Astrocyte (in vitro differentiated cells and primary cell): ENCODE data around the gene FLII. TPM values are rescaled to one million over a fixed set of nuclear protein-coding genes. Genes with fewer than 3 reads are reported as not detected.

Experiments used
- DNase-seq: peaks from one replicate; pipeline ENCODE4 v3.0.0-alpha.2; 2010; ENCODE audit warnings: low read depth
- FAIRE-seq: peaks from 2 replicates; lab custom pipeline; 2011; peaks lifted over from hg19 to GRCh38; lab: Jason Lieb, UNC
- H2AFZ ChIP-seq: 2 replicates; pipeline ENCODE4 v1.6.0; 2012; ENCODE audit warnings: low read depth, low read length, inconsistent platforms
- H3K27ac ChIP-seq: 2 replicates; pipeline ENCODE4 v1.5.1; 2011; ENCODE audit warnings: low read depth, low read length, inconsistent platforms
- H3K27me3 ChIP-seq: 2 replicates; pipeline ENCODE4 v1.6.0; 2011; ENCODE audit warnings: low read length, inconsistent platforms; ENCODE audit not compliant: insufficient read depth
- H3K36me3 ChIP-seq: 2 replicates; pipeline ENCODE4 v1.5.1; 2011; ENCODE audit warnings: low read length, inconsistent platforms; ENCODE audit not compliant: insufficient read depth
- H3K4me1 ChIP-seq: 2 replicates; pipeline ENCODE4 v1.5.1; 2011; ENCODE audit warnings: low read length, inconsistent platforms; ENCODE audit not compliant: insufficient read depth
- H3K4me2 ChIP-seq: 2 replicates; pipeline ENCODE4 v1.6.0; 2012; ENCODE audit warnings: low read length, inconsistent platforms
- H3K4me3 ChIP-seq: 2 replicates; pipeline ENCODE4 v1.5.1; 2011; ENCODE audit warnings: low read depth, mild to moderate bottlenecking, low read length, inconsistent platforms; ENCODE audit not compliant: insufficient read depth
- H3K79me2 ChIP-seq: 2 replicates; pipeline ENCODE4 v1.6.0; 2012; ENCODE audit warnings: mild to moderate bottlenecking, low read length, inconsistent platforms; ENCODE audit not compliant: insufficient read depth
- H3K9ac ChIP-seq: 2 replicates; pipeline ENCODE4 v1.6.0; 2012; ENCODE audit warnings: mild to moderate bottlenecking, low read length, inconsistent platforms
- H3K9me3 ChIP-seq: 2 replicates; pipeline ENCODE4 v1.5.1; 2012; ENCODE audit warnings: low read depth, mild to moderate bottlenecking, low read length, inconsistent platforms; ENCODE audit not compliant: insufficient read depth
- H4K20me1 ChIP-seq: 2 replicates; pipeline ENCODE4 v1.6.0; 2012; ENCODE audit warnings: low read length, inconsistent platforms; ENCODE audit not compliant: insufficient read depth
- H3K27ac Mint-ChIP-seq: one replicate; pipeline ENCODE4 v1.8.0; 2021; ENCODE audit warnings: mild to moderate bottlenecking, mixed read lengths; ENCODE audit not compliant: unreplicated experiment
- H3K27me3 Mint-ChIP-seq: one replicate; pipeline ENCODE4 v1.8.0; 2021; ENCODE audit warnings: low read depth, mixed read lengths; ENCODE audit not compliant: unreplicated experiment
- H3K36me3 Mint-ChIP-seq: one replicate; pipeline ENCODE4 v1.8.0; 2021; ENCODE audit warnings: low read depth, mixed read lengths; ENCODE audit not compliant: unreplicated experiment
- H3K4me1 Mint-ChIP-seq: one replicate; pipeline ENCODE4 v1.8.0; 2021; ENCODE audit warnings: low read depth, mixed read lengths; ENCODE audit not compliant: unreplicated experiment
- H3K4me3 Mint-ChIP-seq: one replicate; pipeline ENCODE4 v1.8.0; 2021; ENCODE audit warnings: mild to moderate bottlenecking, moderate library complexity, mixed read lengths; ENCODE audit not compliant: unreplicated experiment
- H3K9me3 Mint-ChIP-seq: one replicate; pipeline ENCODE4 v1.8.0; 2021; ENCODE audit warnings: mild to moderate bottlenecking, mixed read lengths; ENCODE audit not compliant: unreplicated experiment
- CTCF ChIP-seq: IDR thresholded peaks from 2 replicates; pipeline ENCODE4 v1.5.1; 2011; ENCODE audit warnings: low read depth, mild to moderate bottlenecking, inconsistent platforms, low read length, moderate library complexity; ENCODE audit not compliant: insufficient read depth
- EZH2 ChIP-seq: IDR thresholded peaks from 2 replicates; pipeline ENCODE4 v1.6.1; 2012; ENCODE audit warnings: mild to moderate bottlenecking, low read length, inconsistent platforms; ENCODE audit not compliant: insufficient read depth
- total RNA-seq: library from RNA; stranded (reverse); gene quantifications from 2 replicates; pipeline ENCODE4 v1.2.1, GENCODE V29; 2021

Gene FLII
- total RNA-seq, 1 donor from 2014 or later: 257 TPM

- H3K4me3 ChIP-seq: no peak overlapping the region
- FAIRE-seq: no peak
- no peaks in the 10 kb centered on the region for H3K9me3 ChIP-seq
- peaks cover 5% of the 10 kb centered on the region for H3K4me1 Mint-ChIP-seq
- no peak overlapping the region for H3K9ac ChIP-seq
- peaks cover 28% of the 10 kb centered on the region for H3K36me3 ChIP-seq
- no peak overlapping the region for H3K27ac ChIP-seq
- TF ChIP-seq CTCF (no peak), EZH2 (no peak)
- H3K4me3 Mint-ChIP-seq: no peak overlapping the region
- no peak overlapping the region for H3K4me2 ChIP-seq
- no peaks in the 10 kb centered on the region for H3K9me3 Mint-ChIP-seq
- no peak overlapping the region for H2AFZ ChIP-seq
- no peak overlapping the region for H3K27ac Mint-ChIP-seq
- H3K27me3 Mint-ChIP-seq: no peaks in the 10 kb centered on the region
- H3K79me2 ChIP-seq: peaks cover 15% of the 10 kb centered on the region
- no peak for DNase-seq
- peaks cover 84% of the 10 kb centered on the region for H4K20me1 ChIP-seq
- H3K27me3 ChIP-seq: no peaks in the 10 kb centered on the region
- peaks cover 7% of the 10 kb centered on the region for H3K4me1 ChIP-seq
- H3K36me3 Mint-ChIP-seq: peaks cover 27% of the 10 kb centered on the region
These were observed 7.8 kb downstream of the FLII start for GRCh38 chr17:18250708-18251107.

- no peak for FAIRE-seq
- Histone ChIP-seq H3K4me1 (peaks cover 7% of the 10 kb centered on the region), H3K9me3 (no peaks in the 10 kb centered on the region), H3K27me3 (no peaks in the 10 kb centered on the region), H3K27ac (no peak overlapping the region), H3K9ac (no peak overlapping the region), H3K4me3 (no peak overlapping the region), H4K20me1 (peaks cover 84% of the 10 kb centered on the region), H3K79me2 (peaks cover 11% of the 10 kb centered on the region), H3K4me2 (no peak overlapping the region), H3K36me3 (peaks cover 31% of the 10 kb centered on the region), H2AFZ (no peak overlapping the region)
- Mint-ChIP-seq H3K36me3 (peaks cover 30% of the 10 kb centered on the region), H3K4me1 (peaks cover 5% of the 10 kb centered on the region), H3K4me3 (no peak overlapping the region), H3K27me3 (no peaks in the 10 kb centered on the region), H3K9me3 (no peaks in the 10 kb centered on the region), H3K27ac (no peak overlapping the region)
- TF ChIP-seq EZH2 (no peak), CTCF (no peak)
- DNase-seq: no peak
These were observed 8.3 kb downstream of the FLII start for GRCh38 chr17:18250259-18250658.

GRCh38 chr17:18248811-18249210 lies 9.7 kb downstream of the FLII start:
- no peak overlapping the region for H3K9ac ChIP-seq
- no peak for FAIRE-seq
- no peak overlapping the region for H3K27ac ChIP-seq
- H3K4me3 ChIP-seq: no peak overlapping the region
- no peaks in the 10 kb centered on the region for H3K27me3 Mint-ChIP-seq
- no peak for DNase-seq
- TF ChIP-seq CTCF: no peak
- no peak for TF ChIP-seq EZH2
- peaks cover 5% of the 10 kb centered on the region for H3K4me1 Mint-ChIP-seq
- peaks cover 7% of the 10 kb centered on the region for H3K4me1 ChIP-seq
- H3K27ac Mint-ChIP-seq: no peak overlapping the region
- H4K20me1 ChIP-seq: peaks cover 77% of the 10 kb centered on the region
- H3K4me3 Mint-ChIP-seq: no peak overlapping the region
- peaks cover 33% of the 10 kb centered on the region for H3K36me3 ChIP-seq
- peaks cover 30% of the 10 kb centered on the region for H3K36me3 Mint-ChIP-seq
- no peak overlapping the region for H2AFZ ChIP-seq
- no peaks in the 10 kb centered on the region for H3K27me3 ChIP-seq
- no peak overlapping the region for H3K4me2 ChIP-seq
- H3K9me3 ChIP-seq: no peaks in the 10 kb centered on the region
- peaks cover 4% of the 10 kb centered on the region for H3K79me2 ChIP-seq
- H3K9me3 Mint-ChIP-seq: no peaks in the 10 kb centered on the region
